Right lobe of liver (tissue), 4 donors: ENCODE results near the gene MAP7D2.

Experiments
- POLR2A ChIP-seq: fragments of 450-650 bp; IDR thresholded peaks from one replicate; pipeline ENCODE4 v1.6.1; 2017; ENCODE audit warnings: antibody characterized with exemption, mild to moderate bottlenecking
- TF ChIP-seq, protein P1 (sequence below), 4 donors: fragments of 200-600 bp in 3 of 4; fragments of 450-650 bp in 1 of 4; IDR thresholded peaks; one replicate each; pipeline versions ENCODE4 v1.5.1 to v1.8.0; 2016 to 2022; ENCODE audit warnings: antibody characterized with exemption in 4 of 4, mild to moderate bottlenecking in 2 of 4
- donor health status: DM: no; HTN: no; CAD: no.
- donor health status: DM: no; HTN: no; CAD: no.
- donor health status: DM: no; HTN: yes; CAD: no.

DNA sequence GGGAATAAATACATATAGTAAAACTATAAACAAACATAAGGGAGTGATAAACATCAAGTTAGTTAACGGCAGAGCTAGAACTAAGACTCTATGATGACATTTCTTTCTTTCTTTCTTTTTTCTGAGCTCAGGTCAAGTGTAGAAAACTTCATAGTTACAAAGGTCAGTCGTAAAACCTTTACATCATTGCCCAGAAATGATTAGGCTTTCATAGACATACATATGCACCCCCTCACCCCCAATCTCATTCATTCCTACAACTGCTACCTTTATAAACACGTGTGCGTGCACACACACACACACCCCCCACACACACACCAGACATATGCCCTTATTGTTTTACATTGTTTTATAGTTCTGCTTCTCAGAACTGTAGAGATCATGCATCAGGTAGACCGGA is 19.2 kb upstream of the MAP7D2 start:
- TF ChIP-seq, protein P1, sequence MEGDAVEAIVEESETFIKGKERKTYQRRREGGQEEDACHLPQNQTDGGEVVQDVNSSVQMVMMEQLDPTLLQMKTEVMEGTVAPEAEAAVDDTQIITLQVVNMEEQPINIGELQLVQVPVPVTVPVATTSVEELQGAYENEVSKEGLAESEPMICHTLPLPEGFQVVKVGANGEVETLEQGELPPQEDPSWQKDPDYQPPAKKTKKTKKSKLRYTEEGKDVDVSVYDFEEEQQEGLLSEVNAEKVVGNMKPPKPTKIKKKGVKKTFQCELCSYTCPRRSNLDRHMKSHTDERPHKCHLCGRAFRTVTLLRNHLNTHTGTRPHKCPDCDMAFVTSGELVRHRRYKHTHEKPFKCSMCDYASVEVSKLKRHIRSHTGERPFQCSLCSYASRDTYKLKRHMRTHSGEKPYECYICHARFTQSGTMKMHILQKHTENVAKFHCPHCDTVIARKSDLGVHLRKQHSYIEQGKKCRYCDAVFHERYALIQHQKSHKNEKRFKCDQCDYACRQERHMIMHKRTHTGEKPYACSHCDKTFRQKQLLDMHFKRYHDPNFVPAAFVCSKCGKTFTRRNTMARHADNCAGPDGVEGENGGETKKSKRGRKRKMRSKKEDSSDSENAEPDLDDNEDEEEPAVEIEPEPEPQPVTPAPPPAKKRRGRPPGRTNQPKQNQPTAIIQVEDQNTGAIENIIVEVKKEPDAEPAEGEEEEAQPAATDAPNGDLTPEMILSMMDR (IDR thresholded peaks at IDR 0.05), result no peak
- no peak for TF ChIP-seq POLR2A
